Loucy (cell line): ENCODE measurements around the gene KRTAP10-3.

ENCODE experiments used
- CTCF ChIP-seq: fragments of 200-600 bp; sonication (generic); conservative IDR thresholded peaks from 2 replicates; pipeline ENCODE4 v1.5.1; 2014; ENCODE audit warnings: mild to moderate bottlenecking, antibody characterized with exemption, low read length
- EZH2phosphoT487 ChIP-seq: fragments of 200-600 bp; IDR thresholded peaks from 2 replicates; pipeline ENCODE4 v1.6.1; 2018; ENCODE audit warnings: antibody characterized with exemption, mild to moderate bottlenecking, moderate library complexity, borderline replicate concordance

GRCh38 chr21:44526096-44526997 lies 32.2 kb downstream of the KRTAP10-3 start:
- TF ChIP-seq CTCF (no peak), EZH2phosphoT487 (no peak)
